ENCODE data around the gene ST6GALNAC1. TPM values are rescaled to one million over a fixed set of nuclear protein-coding genes. Genes with fewer than 3 reads are reported as not detected.
A peak's percentile ranks its signal among the peaks of the same experiment; 100 is the strongest.
"Not testable (repeated sequence)": the region's sequence is repeated elsewhere in the genome, so short reads cannot be mapped to it uniquely, and the experiment has no call there.

ST6GALNAC1 gene
- total and polyA plus RNA-seq, 2 of the 13 experiments (the other 11 are each of a cell fraction or from before 2014, with no cell fraction given): not detected

DNA sequence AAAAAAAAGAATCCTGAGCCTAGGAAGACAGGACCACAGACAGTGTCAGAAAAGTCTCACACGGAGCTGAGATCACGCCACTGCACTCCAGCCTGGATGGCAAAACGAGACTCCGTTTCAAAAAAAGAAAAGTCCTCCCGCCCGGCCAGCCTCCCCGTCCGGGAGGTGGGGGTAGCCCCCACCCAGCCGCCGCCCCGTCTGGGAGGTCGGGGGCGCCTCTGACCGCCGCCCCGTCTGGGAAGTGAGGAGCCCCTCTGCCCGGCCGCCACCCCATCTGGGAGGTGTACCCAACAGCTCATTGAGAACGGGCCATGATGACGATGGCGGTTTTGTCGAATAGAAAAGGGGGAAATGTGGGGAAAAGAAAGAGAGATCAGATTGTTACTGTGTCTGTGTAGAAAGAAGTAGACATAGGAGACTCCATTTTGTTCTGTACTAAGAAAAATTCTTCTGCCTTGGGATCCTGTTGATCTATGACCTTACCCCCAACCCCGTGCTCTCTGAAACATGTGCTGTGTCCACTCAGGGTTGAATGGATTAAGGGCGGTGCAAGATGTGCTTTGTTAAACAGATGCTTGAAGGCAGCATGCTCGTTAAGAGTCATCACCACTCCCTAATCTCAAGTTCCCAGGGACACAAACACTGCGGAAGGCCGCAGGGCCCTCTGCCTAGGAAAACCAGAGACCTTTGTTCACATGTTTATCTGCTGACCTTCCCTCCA lies 6.9 kb downstream of the ST6GALNAC1 start:
- H3K9me3 ChIP-seq (ENCODE audit: low read length); H4K20me1 ChIP-seq (ENCODE audit: insufficient read depth, low read length); intact Hi-C loops (cut with micrococcal nuclease; ENCODE audit: unreplicated experiment); H3K27me3 ChIP-seq (ENCODE audit: control insufficient read depth in 1 of 2, insufficient read depth in 2 of 2, low read length in 2 of 2); FAIRE-seq; POLR2A ChIA-PET; H3K36me3 ChIP-seq (replicated peaks in 1 of 2; ENCODE audit: control insufficient read depth in 1 of 2, insufficient read depth in 2 of 2, low read length in 2 of 2); H3K4me2 ChIP-seq (ENCODE audit: low read depth, low read length); H3K27ac ChIP-seq (ENCODE audit: extremely low read length, insufficient read depth, low read length); ATAC-seq; H3K9ac ChIP-seq (ENCODE audit: insufficient read depth, low read depth, low read length); CTCF ChIA-PET (ENCODE audit: low intra/inter-chr PET ratio, low total read pairs); H3K4me3 ChIP-seq (replicated peaks in 1 of 3; ENCODE audit: insufficient read depth in 1 of 3, low read depth in 2 of 3, low read length in 3 of 3); DNase-seq (ENCODE audit: low spot score); BruUV-seq (replicated peaks); H3K79me2 ChIP-seq (ENCODE audit: insufficient read depth, low read length); in situ Hi-C loops (cut with HindIII; ENCODE audit: extremely low pct_ligation_motif_present, low pct_unique_long_range_greater_than_20kb); H2AFZ ChIP-seq (ENCODE audit: low read length); TF ChIP-seq SOX6, SOX13 (IDR thresholded peaks at IDR 0.05): not testable (repeated sequence)
- WGBS (ENCODE audit: low lambda C conversion rate): 69% methylated on average over 25 of the region's 27 CpGs
- peaks cover 63% of the 10 kb centered on the region for H3K4me1 ChIP-seq (ENCODE audit: insufficient read depth, low read length)
- TF ChIP-seq SOX6 (CRISPR knock-in tag; IDR thresholded peaks at IDR 0.05) (0 out of 2 replicates have a peak, but pooled peaks have one; percentile 32), RARA (CRISPR knock-in tag; IDR thresholded peaks at IDR 0.05) (0 out of 2 replicates have a peak, but pooled peaks have one; percentile 17), SOX13 (CRISPR knock-in tag; conservative IDR thresholded peaks at IDR 0.05 in 1 of 2, IDR thresholded peaks at IDR 0.05 in 1 of 2) (peak in 1 of 2 experiments; percentile 68; a peak in 2 of 4 replicates), HNF4A (CRISPR knock-in tag; IDR thresholded peaks at IDR 0.05) (peak; percentile 19; the same call in 1 of the 2 replicates), BCL6 (CRISPR knock-in tag; IDR thresholded peaks at IDR 0.05) (peak; percentile 69)
- TF ChIP-seq, protein P1, sequence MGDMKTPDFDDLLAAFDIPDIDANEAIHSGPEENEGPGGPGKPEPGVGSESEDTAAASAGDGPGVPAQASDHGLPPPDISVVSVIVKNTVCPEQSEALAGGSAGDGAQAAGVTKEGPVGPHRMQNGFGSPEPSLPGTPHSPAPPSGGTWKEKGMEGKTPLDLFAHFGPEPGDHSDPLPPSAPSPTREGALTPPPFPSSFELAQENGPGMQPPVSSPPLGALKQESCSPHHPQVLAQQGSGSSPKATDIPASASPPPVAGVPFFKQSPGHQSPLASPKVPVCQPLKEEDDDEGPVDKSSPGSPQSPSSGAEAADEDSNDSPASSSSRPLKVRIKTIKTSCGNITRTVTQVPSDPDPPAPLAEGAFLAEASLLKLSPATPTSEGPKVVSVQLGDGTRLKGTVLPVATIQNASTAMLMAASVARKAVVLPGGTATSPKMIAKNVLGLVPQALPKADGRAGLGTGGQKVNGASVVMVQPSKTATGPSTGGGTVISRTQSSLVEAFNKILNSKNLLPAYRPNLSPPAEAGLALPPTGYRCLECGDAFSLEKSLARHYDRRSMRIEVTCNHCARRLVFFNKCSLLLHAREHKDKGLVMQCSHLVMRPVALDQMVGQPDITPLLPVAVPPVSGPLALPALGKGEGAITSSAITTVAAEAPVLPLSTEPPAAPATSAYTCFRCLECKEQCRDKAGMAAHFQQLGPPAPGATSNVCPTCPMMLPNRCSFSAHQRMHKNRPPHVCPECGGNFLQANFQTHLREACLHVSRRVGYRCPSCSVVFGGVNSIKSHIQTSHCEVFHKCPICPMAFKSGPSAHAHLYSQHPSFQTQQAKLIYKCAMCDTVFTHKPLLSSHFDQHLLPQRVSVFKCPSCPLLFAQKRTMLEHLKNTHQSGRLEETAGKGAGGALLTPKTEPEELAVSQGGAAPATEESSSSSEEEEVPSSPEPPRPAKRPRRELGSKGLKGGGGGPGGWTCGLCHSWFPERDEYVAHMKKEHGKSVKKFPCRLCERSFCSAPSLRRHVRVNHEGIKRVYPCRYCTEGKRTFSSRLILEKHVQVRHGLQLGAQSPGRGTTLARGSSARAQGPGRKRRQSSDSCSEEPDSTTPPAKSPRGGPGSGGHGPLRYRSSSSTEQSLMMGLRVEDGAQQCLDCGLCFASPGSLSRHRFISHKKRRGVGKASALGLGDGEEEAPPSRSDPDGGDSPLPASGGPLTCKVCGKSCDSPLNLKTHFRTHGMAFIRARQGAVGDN (CRISPR knock-in tag; IDR thresholded peaks at IDR 0.05): 0 out of 2 replicates have a peak, but pooled peaks have one; percentile 26
- TF ChIP-seq, protein P2, sequence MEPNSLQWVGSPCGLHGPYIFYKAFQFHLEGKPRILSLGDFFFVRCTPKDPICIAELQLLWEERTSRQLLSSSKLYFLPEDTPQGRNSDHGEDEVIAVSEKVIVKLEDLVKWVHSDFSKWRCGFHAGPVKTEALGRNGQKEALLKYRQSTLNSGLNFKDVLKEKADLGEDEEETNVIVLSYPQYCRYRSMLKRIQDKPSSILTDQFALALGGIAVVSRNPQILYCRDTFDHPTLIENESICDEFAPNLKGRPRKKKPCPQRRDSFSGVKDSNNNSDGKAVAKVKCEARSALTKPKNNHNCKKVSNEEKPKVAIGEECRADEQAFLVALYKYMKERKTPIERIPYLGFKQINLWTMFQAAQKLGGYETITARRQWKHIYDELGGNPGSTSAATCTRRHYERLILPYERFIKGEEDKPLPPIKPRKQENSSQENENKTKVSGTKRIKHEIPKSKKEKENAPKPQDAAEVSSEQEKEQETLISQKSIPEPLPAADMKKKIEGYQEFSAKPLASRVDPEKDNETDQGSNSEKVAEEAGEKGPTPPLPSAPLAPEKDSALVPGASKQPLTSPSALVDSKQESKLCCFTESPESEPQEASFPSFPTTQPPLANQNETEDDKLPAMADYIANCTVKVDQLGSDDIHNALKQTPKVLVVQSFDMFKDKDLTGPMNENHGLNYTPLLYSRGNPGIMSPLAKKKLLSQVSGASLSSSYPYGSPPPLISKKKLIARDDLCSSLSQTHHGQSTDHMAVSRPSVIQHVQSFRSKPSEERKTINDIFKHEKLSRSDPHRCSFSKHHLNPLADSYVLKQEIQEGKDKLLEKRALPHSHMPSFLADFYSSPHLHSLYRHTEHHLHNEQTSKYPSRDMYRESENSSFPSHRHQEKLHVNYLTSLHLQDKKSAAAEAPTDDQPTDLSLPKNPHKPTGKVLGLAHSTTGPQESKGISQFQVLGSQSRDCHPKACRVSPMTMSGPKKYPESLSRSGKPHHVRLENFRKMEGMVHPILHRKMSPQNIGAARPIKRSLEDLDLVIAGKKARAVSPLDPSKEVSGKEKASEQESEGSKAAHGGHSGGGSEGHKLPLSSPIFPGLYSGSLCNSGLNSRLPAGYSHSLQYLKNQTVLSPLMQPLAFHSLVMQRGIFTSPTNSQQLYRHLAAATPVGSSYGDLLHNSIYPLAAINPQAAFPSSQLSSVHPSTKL (CRISPR knock-in tag; IDR thresholded peaks at IDR 0.05): peak; percentile 48; the same call in 1 of the 2 replicates

Measured in HepG2 (cell line).